Spleen (tissue), 7 donors: ENCODE data around the gene MDGA2.

ENCODE experiments used
- POLR2AphosphoS5 ChIP-seq, 3 donors: sonication (generic); formaldehyde crosslinking; IDR thresholded peaks; one replicate each; pipeline ENCODE4 v1.5.1; 2017; ENCODE audit warnings: antibody characterized with exemption in 3 of 3
- TF ChIP-seq, protein P1 (sequence below), 11 experiments: fragments of 200-600 bp in 7 of 11; fragments of 450-650 bp in 4 of 11; sonication (generic) in 4 of 11; IDR thresholded peaks in 8 of 11; conservative IDR thresholded peaks in 3 of 11; 1 replicate in 7 of 11; 2 replicates in 4 of 11; pipeline versions ENCODE4 v1.4.0 to v1.8.0; 2016 to 2021; ENCODE audit warnings: antibody characterized with exemption in 11 of 11, inconsistent platforms in 4 of 11, mild to moderate bottlenecking in 1 of 11
- donor health status: DM: no; HTN: no; CAD: no; lungs with moderate emphysema.
- donor health status: DM: no; HTN: no; CAD: no.
- donor health status: DM: no; HTN: no; CAD: no.

DNA sequence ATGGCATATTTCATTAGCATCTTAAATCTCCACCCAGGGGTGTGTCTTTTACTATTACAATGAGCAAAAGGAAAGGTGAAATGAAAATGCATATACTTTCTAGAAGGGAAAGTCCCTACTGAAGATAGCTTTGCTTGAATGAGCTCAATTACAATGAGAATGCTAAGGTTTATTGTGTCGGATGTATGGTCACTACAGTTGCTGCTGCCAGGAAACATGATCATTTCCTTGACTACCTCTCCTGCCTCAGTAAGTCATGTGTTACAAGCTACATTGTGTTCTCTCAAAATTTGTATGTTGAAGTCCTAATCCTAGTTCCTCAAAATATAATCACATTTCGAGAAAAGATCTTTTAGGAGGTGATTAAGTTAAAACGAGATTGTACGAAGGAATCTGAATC, 322.2 kb downstream of the MDGA2 start:
- no peak for TF ChIP-seq POLR2AphosphoS5 (IDR thresholded peaks at IDR 0.05)
- TF ChIP-seq, protein P1, sequence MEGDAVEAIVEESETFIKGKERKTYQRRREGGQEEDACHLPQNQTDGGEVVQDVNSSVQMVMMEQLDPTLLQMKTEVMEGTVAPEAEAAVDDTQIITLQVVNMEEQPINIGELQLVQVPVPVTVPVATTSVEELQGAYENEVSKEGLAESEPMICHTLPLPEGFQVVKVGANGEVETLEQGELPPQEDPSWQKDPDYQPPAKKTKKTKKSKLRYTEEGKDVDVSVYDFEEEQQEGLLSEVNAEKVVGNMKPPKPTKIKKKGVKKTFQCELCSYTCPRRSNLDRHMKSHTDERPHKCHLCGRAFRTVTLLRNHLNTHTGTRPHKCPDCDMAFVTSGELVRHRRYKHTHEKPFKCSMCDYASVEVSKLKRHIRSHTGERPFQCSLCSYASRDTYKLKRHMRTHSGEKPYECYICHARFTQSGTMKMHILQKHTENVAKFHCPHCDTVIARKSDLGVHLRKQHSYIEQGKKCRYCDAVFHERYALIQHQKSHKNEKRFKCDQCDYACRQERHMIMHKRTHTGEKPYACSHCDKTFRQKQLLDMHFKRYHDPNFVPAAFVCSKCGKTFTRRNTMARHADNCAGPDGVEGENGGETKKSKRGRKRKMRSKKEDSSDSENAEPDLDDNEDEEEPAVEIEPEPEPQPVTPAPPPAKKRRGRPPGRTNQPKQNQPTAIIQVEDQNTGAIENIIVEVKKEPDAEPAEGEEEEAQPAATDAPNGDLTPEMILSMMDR (IDR thresholded peaks at IDR 0.05 in 8 of 11, conservative IDR thresholded peaks at IDR 0.05 in 3 of 11) = no peak
